ENCODE results near the gene GPR146. TPM values are rescaled to one million over a fixed set of nuclear protein-coding genes. Genes with fewer than 3 reads are reported as not detected.

Gene GPR146
- total RNA-seq, 1 experiment from 2014 or later: 2.9 TPM

- Histone ChIP-seq H3K27ac (ENCODE audit: low read length) (no peak overlapping the region), H3K36me3 (ENCODE audit: control insufficient read depth, insufficient read depth, low read length) (no peaks in the 10 kb centered on the region), H3K9me3 (ENCODE audit: control insufficient read depth, insufficient read depth, low read depth, low read length) (no peaks in the 10 kb centered on the region), H3K4me1 (ENCODE audit: control insufficient read depth, insufficient read depth, low read length) (peaks cover 10% of the 10 kb centered on the region), H3K4me3 (ENCODE audit: low read depth in 2 of 2, low read length in 2 of 2) (no peak overlapping the region), H3K27me3 (ENCODE audit: control insufficient read depth, insufficient read depth, low read length) (no peaks in the 10 kb centered on the region)
- CTCF ChIA-PET: interaction anchor here (1.2 kb wide), 1 partner anchor 178 kb away, joined by 10 read pairs; no protein-coding TSS in a partner anchor
- DNase-seq (ENCODE audit: low read depth, low spot score): no peak
- BruUV-seq (replicated peaks): no TSS peak
- no peak for TF ChIP-seq SIN3A (IDR thresholded peaks at IDR 0.05; ENCODE audit: borderline replicate concordance, insufficient read depth, low read depth, low read length)
- TF ChIP-seq POLR2AphosphoS5 (IDR thresholded peaks at IDR 0.05; ENCODE audit: low read depth, low read length): no peak
- no peak for TF ChIP-seq REST (IDR thresholded peaks at IDR 0.05; ENCODE audit: insufficient read depth in 1 of 2, low read depth in 2 of 2, low read length in 1 of 2)
- no peak for TF ChIP-seq TCF7L2 (IDR thresholded peaks at IDR 0.05; ENCODE audit: low read depth, low read length)
- TF ChIP-seq CTCF (IDR thresholded peaks at IDR 0.05): no peak
- POLR2A ChIA-PET: no interaction called here
- ATAC-seq: no peak
- intact Hi-C loops (cut with micrococcal nuclease; ENCODE audit: unreplicated experiment) (no loop called here), in situ Hi-C loops (cut with HindIII; ENCODE audit: low pct_unique_long_range_greater_than_20kb, low sequenced_read_pairs) (no loop called here)
Measured at GRCh38 chr7:1050956-1051690, 6.8 kb downstream of the GPR146 start.

GRCh38 chr7:1052031-1052818 is 7.9 kb downstream of the GPR146 start:
- in situ Hi-C loops (cut with HindIII; ENCODE audit: low pct_unique_long_range_greater_than_20kb, low sequenced_read_pairs): no loop called here
- TF ChIP-seq REST (IDR thresholded peaks at IDR 0.05; ENCODE audit: insufficient read depth in 1 of 2, low read depth in 2 of 2, low read length in 1 of 2) (no peak), POLR2AphosphoS5 (IDR thresholded peaks at IDR 0.05; ENCODE audit: low read depth, low read length) (no peak), CTCF (IDR thresholded peaks at IDR 0.05) (no peak), SIN3A (IDR thresholded peaks at IDR 0.05; ENCODE audit: borderline replicate concordance, insufficient read depth, low read depth, low read length) (no peak), TCF7L2 (IDR thresholded peaks at IDR 0.05; ENCODE audit: low read depth, low read length) (no peak)
- POLR2A ChIA-PET: interaction anchor here (0.7 kb wide), 1 partner anchor 390 kb away, joined by 3 read pairs; no protein-coding TSS in a partner anchor

More at GRCh38 chr7:1052031-1052818, 7.9 kb downstream of the GPR146 start:
- no peaks in the 10 kb centered on the region for H3K36me3 ChIP-seq (ENCODE audit: control insufficient read depth, insufficient read depth, low read length)
- no peak overlapping the region for H3K4me3 ChIP-seq (ENCODE audit: low read depth in 2 of 2, low read length in 2 of 2)
- H3K4me1 ChIP-seq (ENCODE audit: control insufficient read depth, insufficient read depth, low read length): peaks cover 4% of the 10 kb centered on the region
- no peak overlapping the region for H3K27ac ChIP-seq (ENCODE audit: low read length)
- CTCF ChIA-PET: interaction anchor here (1.2 kb wide), 1 partner anchor 179 kb away, joined by 10 read pairs; no protein-coding TSS in a partner anchor
- H3K27me3 ChIP-seq (ENCODE audit: control insufficient read depth, insufficient read depth, low read length): no peaks in the 10 kb centered on the region
- intact Hi-C loops (cut with micrococcal nuclease; ENCODE audit: unreplicated experiment): no loop called here
- H3K9me3 ChIP-seq (ENCODE audit: control insufficient read depth, insufficient read depth, low read depth, low read length): no peaks in the 10 kb centered on the region
- BruUV-seq (replicated peaks): no TSS peak
- DNase-seq (ENCODE audit: low read depth, low spot score) (no peak), ATAC-seq (no peak)

All from Panc1 (cell line).